AG08396 (cell line): Measurements from ENCODE around the gene ASCL5.

ENCODE experiments used
- DNase-seq: peaks from one replicate; pipeline ENCODE4 v3.0.0; 2012; ENCODE audit warnings: low spot score, mixed read lengths

The ASCL5 gene

GRCh38 chr1:201111156-201111555 is 15.8 kb downstream of the ASCL5 start:
- no peak for DNase-seq

GRCh38 chr1:201110616-201111015 is 16.4 kb downstream of the ASCL5 start:
- no peak for DNase-seq

GRCh38 chr1:201110138-201110537 is 16.8 kb downstream of the ASCL5 start:
- no peak for DNase-seq

GRCh38 chr1:201109651-201110050 is 17.3 kb downstream of the ASCL5 start:
- DNase-seq = no peak

GRCh38 chr1:201108614-201109013 is 18.4 kb downstream of the ASCL5 start:
- DNase-seq = no peak

- no peak for DNase-seq
Measured at GRCh38 chr1:201105688-201106087, 21.3 kb downstream of the ASCL5 start.

GRCh38 chr1:201104141-201104540 is 22.8 kb downstream of the ASCL5 start:
- no peak for DNase-seq

- no peak for DNase-seq
Measured at GRCh38 chr1:201103666-201104065, 23.3 kb downstream of the ASCL5 start.

- no peak for DNase-seq
Measured at GRCh38 chr1:201100169-201100930, 26.6 kb downstream of the ASCL5 start.

GRCh38 chr1:201098992-201099677 is 27.8 kb downstream of the ASCL5 start:
- no peak for DNase-seq

GRCh38 chr1:201096977-201097856 is 29.8 kb downstream of the ASCL5 start:
- no peak for DNase-seq

- no peak for DNase-seq
Measured at GRCh38 chr1:201096041-201096461, 30.9 kb downstream of the ASCL5 start.

GRCh38 chr1:201095581-201095980 is 31.4 kb downstream of the ASCL5 start:
- no peak for DNase-seq

GRCh38 chr1:201094832-201095231 is 32.2 kb downstream of the ASCL5 start:
- no peak for DNase-seq

GRCh38 chr1:201093962-201094361 is 33.0 kb downstream of the ASCL5 start:
- DNase-seq = no peak

GRCh38 chr1:201093561-201093960 is 33.4 kb downstream of the ASCL5 start:
- no peak for DNase-seq

- no peak for DNase-seq
Measured at GRCh38 chr1:201092738-201093137, 34.2 kb downstream of the ASCL5 start.

- no peak for DNase-seq
Measured at GRCh38 chr1:201091256-201091655, 35.7 kb downstream of the ASCL5 start.

GRCh38 chr1:201090541-201090940 is 36.4 kb downstream of the ASCL5 start:
- DNase-seq = no peak

GRCh38 chr1:201089596-201089995 is 37.4 kb downstream of the ASCL5 start:
- DNase-seq = no peak

- DNase-seq = no peak
Measured at GRCh38 chr1:201088901-201089525, 38.0 kb downstream of the ASCL5 start.

GRCh38 chr1:201088395-201088794 is 38.6 kb downstream of the ASCL5 start:
- no peak for DNase-seq
